ENCODE measurements around the gene FAM76B.
"Not testable (repeated sequence)": the region's sequence is repeated elsewhere in the genome, so short reads cannot be mapped to it uniquely, and the experiment has no call there.

FAM76B gene

DNA sequence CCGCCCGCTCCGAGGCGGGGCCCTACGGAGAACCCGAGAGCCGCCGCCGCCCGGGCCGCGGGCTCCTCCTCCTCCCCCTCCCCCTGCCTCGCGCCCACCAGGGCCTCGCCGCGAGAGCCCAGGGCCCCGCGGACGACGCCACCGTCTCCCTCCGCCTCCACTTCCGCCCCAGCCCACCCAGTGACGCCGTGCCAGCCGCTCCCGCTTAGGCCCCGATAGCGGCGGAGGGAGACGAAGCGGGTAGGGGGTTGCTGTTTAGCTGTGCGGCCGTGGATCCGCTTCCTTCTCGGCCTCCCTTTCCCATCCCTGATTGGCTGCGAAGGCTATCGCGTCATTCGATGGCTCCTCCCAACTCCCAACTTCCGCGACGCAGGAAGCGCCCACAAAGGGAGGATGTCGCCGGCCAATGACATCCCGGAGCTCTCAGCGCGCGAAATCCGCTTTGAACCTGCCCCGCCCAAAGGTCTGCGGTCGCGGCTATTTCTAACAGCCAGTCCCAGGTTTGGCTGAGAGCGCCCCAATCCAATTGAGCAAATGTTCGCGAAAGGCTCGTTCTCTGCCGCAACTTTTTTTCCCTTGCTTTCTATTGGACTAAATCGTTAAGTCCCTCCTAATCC lies at the start of gene FAM76B:
Gene FAM76B (minus strand): TSS at position 277 of the 617 bp plus-strand sequence. CDS start 304 bp downstream, outside the sequence.
- H3K9ac ChIP-seq (ENCODE audit: low read length): peak within 1 kb of the TSS; percentile 91
- peak; percentile 99 for DNase-seq (ENCODE audit: low read depth)

DNA sequence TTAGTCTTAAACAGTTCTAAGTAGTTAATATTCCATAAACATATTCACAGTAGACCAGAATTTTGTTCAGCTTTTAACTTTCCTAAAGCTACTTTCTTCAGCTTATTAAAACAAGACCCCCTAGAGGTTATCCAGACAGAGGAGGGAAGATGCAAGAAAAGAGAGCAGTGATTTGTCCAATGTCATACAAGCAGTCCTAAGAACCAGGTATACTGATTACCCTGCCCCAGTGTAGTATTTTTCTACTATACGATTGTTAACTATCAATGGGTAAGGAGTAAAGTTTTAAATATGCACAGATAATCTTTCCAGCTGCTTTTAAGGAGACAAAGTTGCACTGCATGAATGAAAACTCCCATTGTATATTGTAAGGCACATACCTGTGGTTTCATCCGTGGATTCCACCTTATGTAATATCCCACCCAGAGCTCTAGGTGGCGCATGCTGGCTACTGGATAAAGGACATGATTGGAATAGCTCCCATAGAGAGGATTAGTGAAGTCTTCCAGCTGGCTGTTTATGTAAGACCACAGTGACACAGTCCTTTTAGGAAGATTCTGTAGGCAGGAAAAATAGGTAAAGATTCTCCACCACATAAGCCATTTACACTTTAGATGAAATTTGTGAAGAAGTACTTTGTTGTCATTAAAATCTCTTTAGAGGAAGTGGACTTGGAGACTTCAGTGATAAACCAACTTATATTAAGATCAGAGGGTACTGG lies 46.3 kb upstream of the FAM76B start:
- DNase-seq (ENCODE audit: low read depth): peak; percentile 95
- Histone ChIP-seq H3K4me3 (ENCODE audit: low read length) (no peak overlapping the region), H3K36me3 (ENCODE audit: control insufficient read depth, insufficient read depth, low read length, severe bottlenecking) (peaks cover 59% of the 10 kb centered on the region), H3K9ac (ENCODE audit: low read length) (peak overlapping the region; percentile 9), H3K9me3 (ENCODE audit: control insufficient read depth, low read length) (no peaks in the 10 kb centered on the region), H3K27me3 (replicated peaks; ENCODE audit: control insufficient read depth, insufficient read depth, low read length) (no peaks in the 10 kb centered on the region), H3K4me1 (ENCODE audit: control insufficient read depth, insufficient read depth, low read length) (peaks cover 6% of the 10 kb centered on the region)

More for the DNA sequence above, at the start of gene FAM76B:
- H3K4me1 ChIP-seq (ENCODE audit: control insufficient read depth, insufficient read depth, low read length): peaks cover 26% of the 10 kb centered on the region
- no peaks in the 10 kb centered on the region for H3K27me3 ChIP-seq (replicated peaks; ENCODE audit: control insufficient read depth, insufficient read depth, low read length)
- H3K9me3 ChIP-seq (ENCODE audit: control insufficient read depth, low read length): no peaks in the 10 kb centered on the region
- peaks cover 23% of the 10 kb centered on the region for H3K36me3 ChIP-seq (ENCODE audit: control insufficient read depth, insufficient read depth, low read length, severe bottlenecking)
- peak within 1 kb of the TSS; percentile 97 for H3K4me3 ChIP-seq (ENCODE audit: low read length)

DNA sequence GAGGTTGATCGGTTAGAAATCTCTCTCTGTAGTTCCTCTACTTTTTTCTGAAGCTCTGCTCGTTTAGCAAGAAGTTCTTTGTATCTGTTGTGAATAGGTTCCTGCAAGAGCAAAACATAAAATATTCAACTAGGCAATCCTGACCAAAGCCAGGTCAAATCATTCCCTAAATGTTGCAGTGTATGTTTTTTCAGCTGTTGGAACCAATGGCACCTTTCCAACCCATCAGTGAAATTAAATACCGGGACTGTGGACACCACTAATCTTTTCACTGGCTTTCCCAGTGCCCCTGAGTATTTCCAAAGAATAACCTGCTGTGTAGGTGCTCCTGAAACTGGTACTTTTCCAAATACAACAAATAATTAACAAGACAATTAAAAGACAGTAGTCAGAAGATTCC lies 45.8 kb upstream of the FAM76B start:
- H3K9me3 ChIP-seq (ENCODE audit: control insufficient read depth, low read length): no peaks in the 10 kb centered on the region
- peaks cover 62% of the 10 kb centered on the region for H3K36me3 ChIP-seq (ENCODE audit: control insufficient read depth, insufficient read depth, low read length, severe bottlenecking)

DNA sequence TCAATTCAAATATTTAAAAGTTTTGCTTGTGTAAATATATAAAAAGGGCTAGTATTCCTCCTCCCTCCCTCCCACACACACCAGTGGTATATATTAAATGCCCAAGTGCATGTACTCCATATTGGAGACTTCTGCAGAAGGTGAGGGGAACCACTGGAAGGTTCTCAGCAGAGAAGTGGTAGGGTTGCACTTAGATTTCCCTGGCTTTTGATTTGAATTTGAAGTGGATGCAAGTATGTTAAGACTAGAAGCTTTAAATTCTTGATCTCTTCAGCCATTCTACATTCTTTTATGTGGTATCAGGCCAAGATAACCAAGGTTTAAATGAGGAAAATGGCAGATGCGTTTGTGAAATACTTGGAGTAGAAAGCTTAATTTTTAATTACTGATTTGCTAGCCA lies 43.8 kb upstream of the FAM76B start:
- Histone ChIP-seq H3K4me1 (ENCODE audit: control insufficient read depth, insufficient read depth, low read length) (peaks cover 6% of the 10 kb centered on the region), H3K4me3 (ENCODE audit: low read length) (no peak overlapping the region), H3K27me3 (replicated peaks; ENCODE audit: control insufficient read depth, insufficient read depth, low read length) (no peaks in the 10 kb centered on the region), H3K36me3 (ENCODE audit: control insufficient read depth, insufficient read depth, low read length, severe bottlenecking) (peaks cover 71% of the 10 kb centered on the region), H3K9me3 (ENCODE audit: control insufficient read depth, low read length) (no peaks in the 10 kb centered on the region), H3K9ac (ENCODE audit: low read length) (no peak overlapping the region)
- DNase-seq (ENCODE audit: low read depth): no peak

More for the DNA sequence above, 45.8 kb upstream of the FAM76B start:
- H3K4me3 ChIP-seq (ENCODE audit: low read length): no peak overlapping the region
- no peak overlapping the region for H3K9ac ChIP-seq (ENCODE audit: low read length)
- no peak for DNase-seq (ENCODE audit: low read depth)
- H3K4me1 ChIP-seq (ENCODE audit: control insufficient read depth, insufficient read depth, low read length): peaks cover 6% of the 10 kb centered on the region
- H3K27me3 ChIP-seq (replicated peaks; ENCODE audit: control insufficient read depth, insufficient read depth, low read length): no peaks in the 10 kb centered on the region

DNA sequence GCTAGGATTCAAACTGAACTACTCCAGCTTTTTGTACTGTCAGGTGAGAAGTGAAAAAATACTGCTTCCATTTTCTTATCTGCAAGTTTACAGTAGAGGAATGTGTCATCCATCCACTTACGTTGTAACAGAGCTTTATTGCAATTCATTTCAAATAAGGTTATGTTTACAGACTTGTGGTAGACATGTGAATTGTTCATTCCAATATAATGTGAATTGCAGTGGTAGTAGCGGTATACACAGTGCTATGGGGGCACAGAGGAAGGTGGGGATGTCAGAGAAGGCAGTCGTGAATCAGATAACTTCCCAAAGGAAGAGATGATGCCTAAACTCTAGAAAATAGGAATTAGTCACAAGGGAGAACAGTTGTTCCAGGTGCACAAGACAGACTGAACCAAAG lies 43.2 kb upstream of the FAM76B start:
- Histone ChIP-seq H3K9ac (ENCODE audit: low read length) (no peak overlapping the region), H3K4me1 (ENCODE audit: control insufficient read depth, insufficient read depth, low read length) (peaks cover 9% of the 10 kb centered on the region), H3K36me3 (ENCODE audit: control insufficient read depth, insufficient read depth, low read length, severe bottlenecking) (peaks cover 72% of the 10 kb centered on the region), H3K27me3 (replicated peaks; ENCODE audit: control insufficient read depth, insufficient read depth, low read length) (no peaks in the 10 kb centered on the region), H3K9me3 (ENCODE audit: control insufficient read depth, low read length) (no peaks in the 10 kb centered on the region), H3K4me3 (ENCODE audit: low read length) (no peak overlapping the region)
- no peak for DNase-seq (ENCODE audit: low read depth)

DNA sequence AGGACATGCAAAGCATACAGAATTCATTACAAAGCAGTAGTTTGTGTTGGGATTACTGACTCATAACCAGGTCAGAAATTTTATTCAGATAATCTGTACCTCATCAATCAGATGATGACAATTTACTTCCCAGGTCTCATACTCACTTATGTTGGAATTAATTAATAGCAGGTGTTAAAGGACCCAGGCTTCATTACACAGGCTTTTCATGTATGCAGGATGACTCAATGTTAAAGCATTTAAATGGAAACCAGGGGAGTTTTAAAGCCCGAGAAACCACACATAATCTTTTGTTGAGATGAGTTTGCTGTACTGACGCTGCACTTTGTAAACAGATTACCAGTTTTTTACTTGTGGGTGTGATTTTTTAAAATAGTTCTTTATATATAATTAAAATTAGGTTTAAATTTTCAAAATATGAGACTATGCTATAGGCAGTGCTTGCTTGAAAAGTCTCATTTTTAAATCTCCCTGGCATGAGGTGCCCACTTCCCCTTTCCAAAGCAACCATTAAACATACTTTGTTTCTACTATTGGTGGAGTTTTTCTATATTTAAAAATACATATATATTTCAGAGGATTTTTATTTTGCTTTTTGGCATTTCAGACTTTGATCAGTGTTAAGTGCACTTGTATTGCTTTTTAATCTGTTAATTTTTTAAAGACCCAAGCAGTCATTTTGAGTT lies 41.8 kb upstream of the FAM76B start:
- H3K4me3 ChIP-seq (ENCODE audit: low read length): no peak overlapping the region
- H3K36me3 ChIP-seq (ENCODE audit: control insufficient read depth, insufficient read depth, low read length, severe bottlenecking): peaks cover 70% of the 10 kb centered on the region
- H3K9me3 ChIP-seq (ENCODE audit: control insufficient read depth, low read length): no peaks in the 10 kb centered on the region
- H3K27me3 ChIP-seq (replicated peaks; ENCODE audit: control insufficient read depth, insufficient read depth, low read length): no peaks in the 10 kb centered on the region
- DNase-seq (ENCODE audit: low read depth): peak; percentile 78
- peaks cover 14% of the 10 kb centered on the region for H3K4me1 ChIP-seq (ENCODE audit: control insufficient read depth, insufficient read depth, low read length)
- H3K9ac ChIP-seq (ENCODE audit: low read length): no peak overlapping the region

DNA sequence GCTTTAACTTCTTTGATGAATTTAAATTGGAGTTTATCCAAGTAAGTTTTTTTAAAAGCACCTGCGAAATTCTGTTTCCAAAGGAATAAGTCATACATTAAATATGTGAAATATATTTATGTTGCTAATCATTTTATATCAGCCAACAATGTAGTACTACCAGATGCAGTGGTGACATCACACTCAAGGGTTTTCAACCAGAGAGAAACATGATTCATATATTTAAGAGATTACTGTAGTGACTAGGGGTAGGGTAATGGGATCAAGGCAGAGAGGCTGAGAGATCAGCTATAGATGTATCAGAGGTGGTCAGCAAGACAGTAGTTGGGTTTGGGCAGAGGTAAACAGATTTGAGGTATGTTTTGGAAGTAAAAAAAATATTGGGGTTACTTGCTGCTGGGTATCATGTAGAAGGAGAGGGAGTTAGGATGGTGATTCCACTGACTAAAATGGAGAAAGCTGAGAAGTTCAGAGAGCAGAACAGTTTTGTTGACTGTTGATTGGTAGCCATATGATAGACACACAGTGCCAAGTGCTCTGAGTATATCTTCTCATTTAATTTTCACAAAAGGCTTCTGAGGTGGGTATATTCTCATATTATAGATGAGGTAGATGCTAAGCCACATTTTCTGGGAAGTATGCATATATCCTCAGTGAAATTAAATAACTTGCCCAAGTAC lies 40.1 kb upstream of the FAM76B start:
- no peaks in the 10 kb centered on the region for H3K27me3 ChIP-seq (replicated peaks; ENCODE audit: control insufficient read depth, insufficient read depth, low read length)
- no peaks in the 10 kb centered on the region for H3K9me3 ChIP-seq (ENCODE audit: control insufficient read depth, low read length)
- H3K36me3 ChIP-seq (ENCODE audit: control insufficient read depth, insufficient read depth, low read length, severe bottlenecking): peaks cover 63% of the 10 kb centered on the region
- peaks cover 9% of the 10 kb centered on the region for H3K4me1 ChIP-seq (ENCODE audit: control insufficient read depth, insufficient read depth, low read length)
- H3K4me3 ChIP-seq (ENCODE audit: low read length): no peak overlapping the region
- no peak for DNase-seq (ENCODE audit: low read depth)
- H3K9ac ChIP-seq (ENCODE audit: low read length): no peak overlapping the region

DNA sequence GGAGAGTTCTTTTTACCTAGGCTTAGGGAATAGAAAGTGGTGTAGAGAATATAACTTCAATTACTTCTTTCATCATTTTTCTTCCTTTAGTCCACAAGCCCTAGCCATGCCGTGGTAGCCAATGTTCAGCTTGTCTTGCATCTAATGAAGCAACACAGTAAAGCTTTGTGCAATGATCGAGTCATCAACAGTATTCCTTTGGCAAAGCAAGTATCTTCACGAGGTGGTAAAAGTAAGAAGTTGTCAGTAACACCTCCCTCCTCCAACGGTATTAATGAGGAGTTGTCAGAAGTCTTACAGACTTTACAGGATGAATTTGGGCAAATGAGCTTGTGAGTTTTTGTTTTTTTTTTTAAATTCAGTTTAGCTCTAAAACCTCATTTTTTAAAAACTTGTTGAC lies 38.1 kb upstream of the FAM76B start:
- peaks cover 9% of the 10 kb centered on the region for H3K4me1 ChIP-seq (ENCODE audit: control insufficient read depth, insufficient read depth, low read length)
- no peaks in the 10 kb centered on the region for H3K9me3 ChIP-seq (ENCODE audit: control insufficient read depth, low read length)
- no peak overlapping the region for H3K9ac ChIP-seq (ENCODE audit: low read length)
- peaks cover 57% of the 10 kb centered on the region for H3K36me3 ChIP-seq (ENCODE audit: control insufficient read depth, insufficient read depth, low read length, severe bottlenecking)
- H3K27me3 ChIP-seq (replicated peaks; ENCODE audit: control insufficient read depth, insufficient read depth, low read length): no peaks in the 10 kb centered on the region
- DNase-seq (ENCODE audit: low read depth): no peak
- H3K4me3 ChIP-seq (ENCODE audit: low read length): no peak overlapping the region

DNA sequence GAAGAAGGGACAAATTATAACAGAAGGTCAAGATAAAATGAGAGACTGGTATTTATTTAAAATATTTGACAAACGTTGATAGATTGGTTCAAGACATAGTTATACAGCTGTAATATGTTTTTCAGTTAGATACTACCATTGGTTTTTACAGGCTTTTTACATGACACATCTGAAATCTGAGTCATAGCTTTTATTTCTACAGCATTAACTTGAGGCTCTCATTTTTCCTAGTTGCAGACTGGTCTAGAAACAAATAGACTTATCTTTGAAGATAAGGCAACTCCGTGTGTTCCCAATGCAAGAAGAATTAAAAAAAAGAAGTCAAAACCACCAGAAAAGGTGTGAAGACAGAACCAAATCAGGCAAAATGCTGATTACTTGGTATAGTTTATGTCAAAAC lies 32.1 kb upstream of the FAM76B start:
- H3K4me1 ChIP-seq (ENCODE audit: control insufficient read depth, insufficient read depth, low read length): no peaks in the 10 kb centered on the region
- peak; percentile 58 for DNase-seq (ENCODE audit: low read depth)
- no peak overlapping the region for H3K9ac ChIP-seq (ENCODE audit: low read length)
- H3K27me3 ChIP-seq (replicated peaks; ENCODE audit: control insufficient read depth, insufficient read depth, low read length): no peaks in the 10 kb centered on the region
- no peak overlapping the region for H3K4me3 ChIP-seq (ENCODE audit: low read length)
- peaks cover 41% of the 10 kb centered on the region for H3K36me3 ChIP-seq (ENCODE audit: control insufficient read depth, insufficient read depth, low read length, severe bottlenecking)
- no peaks in the 10 kb centered on the region for H3K9me3 ChIP-seq (ENCODE audit: control insufficient read depth, low read length)

DNA sequence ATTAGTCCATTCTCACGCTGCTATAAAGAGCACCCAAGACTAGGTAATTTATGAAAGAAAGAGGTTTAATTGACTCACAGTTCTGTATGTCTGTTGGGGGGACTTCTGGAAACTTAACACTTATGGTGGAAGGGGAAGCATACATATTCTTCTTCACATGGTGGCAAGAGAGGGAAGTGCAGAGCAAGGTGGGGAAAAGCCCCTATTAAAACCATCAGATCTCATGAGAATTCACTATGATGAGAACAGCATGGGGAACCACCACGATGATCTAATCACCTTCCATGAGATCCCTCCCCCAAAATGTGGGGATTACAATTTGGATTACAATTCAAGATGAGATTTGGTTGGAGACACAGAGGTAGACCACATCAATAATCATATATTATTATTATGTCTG lies 26.5 kb upstream of the FAM76B start:
- H3K4me1 ChIP-seq (ENCODE audit: control insufficient read depth, insufficient read depth, low read length): no peaks in the 10 kb centered on the region
- H3K27me3 ChIP-seq (replicated peaks; ENCODE audit: control insufficient read depth, insufficient read depth, low read length): no peaks in the 10 kb centered on the region
- no peak overlapping the region for H3K9ac ChIP-seq (ENCODE audit: low read length)
- no peaks in the 10 kb centered on the region for H3K9me3 ChIP-seq (ENCODE audit: control insufficient read depth, low read length)
- peaks cover 11% of the 10 kb centered on the region for H3K36me3 ChIP-seq (ENCODE audit: control insufficient read depth, insufficient read depth, low read length, severe bottlenecking)
- no peak overlapping the region for H3K4me3 ChIP-seq (ENCODE audit: low read length)
- DNase-seq (ENCODE audit: low read depth): no peak

DNA sequence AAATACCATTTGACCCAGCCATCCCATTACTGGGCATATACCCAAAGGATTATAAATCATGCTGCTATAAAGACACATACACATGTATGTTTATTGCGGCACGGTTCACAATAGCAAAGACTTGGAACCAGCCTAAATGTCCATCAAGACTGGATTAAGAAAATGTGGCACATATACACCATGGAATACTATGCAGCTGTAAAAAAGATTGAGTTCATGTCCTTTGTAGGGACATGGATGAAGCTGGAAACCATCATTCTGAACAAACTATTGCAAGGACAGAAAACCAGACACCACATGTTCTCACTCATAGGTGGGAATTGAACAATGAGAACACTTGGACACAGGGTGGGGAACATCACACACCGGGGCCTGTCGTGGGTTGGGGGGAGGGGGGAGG lies 21.5 kb upstream of the FAM76B start:
- not testable (repeated sequence) for H3K27me3 ChIP-seq (replicated peaks; ENCODE audit: control insufficient read depth, insufficient read depth, low read length); H3K4me1 ChIP-seq (ENCODE audit: control insufficient read depth, insufficient read depth, low read length); H3K36me3 ChIP-seq (ENCODE audit: control insufficient read depth, insufficient read depth, low read length, severe bottlenecking); DNase-seq (ENCODE audit: low read depth); H3K9me3 ChIP-seq (ENCODE audit: control insufficient read depth, low read length); H3K4me3 ChIP-seq (ENCODE audit: low read length); H3K9ac ChIP-seq (ENCODE audit: low read length)

All from adipocyte (in vitro differentiated cells).